Measurements from ENCODE around the gene ZC3H15. TPM values are rescaled to one million over a fixed set of nuclear protein-coding genes. Genes with fewer than 3 reads are reported as not detected.
"Not testable (repeated sequence)": the region's sequence is repeated elsewhere in the genome, so short reads cannot be mapped to it uniquely, and the experiment has no call there.

Gene ZC3H15
- 97.4 and 121 TPM in 2 replicates for total RNA-seq (2014; rRNA removed; shearing (Covaris generic))

GRCh38 chr2:186485871-186486650 is at the start of gene ZC3H15:
Gene ZC3H15 (plus strand): TSS chr2:186486260. CDS start chr2:186486383, 123 bp downstream.
- DNase-seq (ENCODE audit: low read depth): peak; percentile 99

GRCh38 chr2:186437719-186438118 is 48.3 kb upstream of the ZC3H15 start:
- no peak for DNase-seq (ENCODE audit: low read depth)

GRCh38 chr2:186439673-186440095 is 46.4 kb upstream of the ZC3H15 start:
- DNase-seq (ENCODE audit: low read depth): not testable (repeated sequence)

- no peak for DNase-seq (ENCODE audit: low read depth)
Observed at GRCh38 chr2:186440506-186440905, 45.6 kb upstream of the ZC3H15 start.

GRCh38 chr2:186442885-186443284 is 43.2 kb upstream of the ZC3H15 start:
- no peak for DNase-seq (ENCODE audit: low read depth)

GRCh38 chr2:186443851-186444250 is 42.2 kb upstream of the ZC3H15 start:
- DNase-seq (ENCODE audit: low read depth): no peak

- no peak for DNase-seq (ENCODE audit: low read depth)
Observed at GRCh38 chr2:186445506-186445905, 40.6 kb upstream of the ZC3H15 start.

GRCh38 chr2:186455613-186456012 is 30.4 kb upstream of the ZC3H15 start:
- DNase-seq (ENCODE audit: low read depth): no peak

- DNase-seq (ENCODE audit: low read depth): no peak
Observed at GRCh38 chr2:186456941-186457340, 29.1 kb upstream of the ZC3H15 start.

- DNase-seq (ENCODE audit: low read depth): no peak
Observed at GRCh38 chr2:186457908-186458307, 28.2 kb upstream of the ZC3H15 start.

GRCh38 chr2:186459009-186459408 is 27.1 kb upstream of the ZC3H15 start:
- DNase-seq (ENCODE audit: low read depth): no peak

- DNase-seq (ENCODE audit: low read depth): peak; percentile 15
Observed at GRCh38 chr2:186460465-186460864, 25.6 kb upstream of the ZC3H15 start.

GRCh38 chr2:186466743-186467142 is 19.3 kb upstream of the ZC3H15 start:
- no peak for DNase-seq (ENCODE audit: low read depth)

- DNase-seq (ENCODE audit: low read depth): no peak
Observed at GRCh38 chr2:186467421-186467820, 18.6 kb upstream of the ZC3H15 start.

GRCh38 chr2:186472722-186473493 is 13.2 kb upstream of the ZC3H15 start:
- DNase-seq (ENCODE audit: low read depth): not testable (repeated sequence)

- DNase-seq (ENCODE audit: low read depth): not testable (repeated sequence)
Observed at GRCh38 chr2:186474239-186474638, 11.8 kb upstream of the ZC3H15 start.

- no peak for DNase-seq (ENCODE audit: low read depth)
Observed at GRCh38 chr2:186477790-186478189, 8.3 kb upstream of the ZC3H15 start.

GRCh38 chr2:186480991-186481390 is 5.1 kb upstream of the ZC3H15 start:
- DNase-seq (ENCODE audit: low read depth): no peak

- DNase-seq (ENCODE audit: low read depth): no peak
Observed at GRCh38 chr2:186484062-186484735, 1.9 kb upstream of the ZC3H15 start.

GRCh38 chr2:186485576-186485870 is 537 bp upstream of the ZC3H15 start:
- DNase-seq (ENCODE audit: low read depth): no peak

- peak; percentile 16 for DNase-seq (ENCODE audit: low read depth)
Observed at GRCh38 chr2:186486651-186487647, 889 bp downstream of the ZC3H15 start.

All from RPMI7951 (cell line).